Tibial nerve (tissue), 4 donors: ENCODE data around the gene SYT7.

ENCODE experiments used
- EP300 ChIP-seq, 2 donors: sonication (generic); formaldehyde crosslinking; IDR thresholded peaks; one replicate each; pipeline ENCODE4 v1.6.1; 2017; ENCODE audit warnings: antibody characterized with exemption in 2 of 2, mild to moderate bottlenecking in 1 of 2
- POLR2A ChIP-seq, 2 donors: fragments of 450-650 bp; IDR thresholded peaks; one replicate each; pipeline ENCODE4 v1.6.1; 2017; ENCODE audit warnings: antibody characterized with exemption in 2 of 2, mild to moderate bottlenecking in 2 of 2, moderate library complexity in 2 of 2
- TF ChIP-seq, protein P1 (sequence below), 5 experiments: fragments of 200-600 bp in 3 of 5; fragments of 450-650 bp in 2 of 5; sonication (generic) in 3 of 5; IDR thresholded peaks; one replicate each; pipeline ENCODE4 v1.5.1; 2016 to 2019; ENCODE audit warnings: antibody characterized with exemption in 5 of 5, mild to moderate bottlenecking in 3 of 5, moderate library complexity in 2 of 5

DNA sequence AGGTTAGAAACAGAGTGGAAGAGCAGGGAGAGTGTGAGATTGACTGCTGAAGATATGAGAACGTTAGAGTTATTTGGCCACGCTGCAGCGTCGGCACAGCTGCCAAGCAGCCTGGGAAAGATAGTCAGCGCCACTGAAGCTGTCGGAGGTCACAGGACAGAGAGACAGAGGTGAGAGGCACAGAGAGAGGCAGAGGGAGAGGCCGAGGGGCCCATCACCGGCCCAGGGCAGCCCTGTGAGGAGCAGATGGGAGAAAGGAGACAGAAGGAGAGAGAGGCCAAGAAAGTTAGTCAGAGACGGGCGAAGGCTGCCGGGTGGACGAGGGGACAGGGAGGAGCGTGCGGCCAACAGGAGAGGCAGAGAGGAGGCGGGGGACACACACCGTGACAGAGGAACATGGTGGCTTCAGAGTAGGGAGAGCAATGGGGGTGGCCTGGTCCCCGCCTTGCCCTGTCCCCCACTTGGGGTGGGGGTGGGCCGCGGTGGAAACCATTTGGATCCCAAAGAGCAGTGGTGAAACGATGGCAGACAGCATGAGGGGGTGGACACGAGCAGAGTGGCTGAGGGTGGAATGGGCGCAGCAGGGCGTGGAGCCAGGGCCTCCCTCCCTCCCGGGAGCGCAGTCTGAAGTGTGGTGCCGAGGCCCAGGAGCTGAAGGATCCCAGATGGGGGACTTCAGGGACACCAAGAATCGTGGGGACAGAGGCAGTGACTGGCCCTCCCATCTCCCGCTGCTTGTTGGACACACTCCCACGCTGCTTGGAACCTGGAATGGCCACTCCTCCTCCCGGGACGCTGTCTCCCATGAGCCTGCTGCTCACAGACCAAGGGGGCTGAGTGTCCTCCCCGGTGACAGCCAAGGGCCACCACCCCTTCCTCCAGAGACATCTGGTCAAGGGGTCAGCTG is 45.7 kb downstream of the SYT7 start:
- TF ChIP-seq, protein P1, sequence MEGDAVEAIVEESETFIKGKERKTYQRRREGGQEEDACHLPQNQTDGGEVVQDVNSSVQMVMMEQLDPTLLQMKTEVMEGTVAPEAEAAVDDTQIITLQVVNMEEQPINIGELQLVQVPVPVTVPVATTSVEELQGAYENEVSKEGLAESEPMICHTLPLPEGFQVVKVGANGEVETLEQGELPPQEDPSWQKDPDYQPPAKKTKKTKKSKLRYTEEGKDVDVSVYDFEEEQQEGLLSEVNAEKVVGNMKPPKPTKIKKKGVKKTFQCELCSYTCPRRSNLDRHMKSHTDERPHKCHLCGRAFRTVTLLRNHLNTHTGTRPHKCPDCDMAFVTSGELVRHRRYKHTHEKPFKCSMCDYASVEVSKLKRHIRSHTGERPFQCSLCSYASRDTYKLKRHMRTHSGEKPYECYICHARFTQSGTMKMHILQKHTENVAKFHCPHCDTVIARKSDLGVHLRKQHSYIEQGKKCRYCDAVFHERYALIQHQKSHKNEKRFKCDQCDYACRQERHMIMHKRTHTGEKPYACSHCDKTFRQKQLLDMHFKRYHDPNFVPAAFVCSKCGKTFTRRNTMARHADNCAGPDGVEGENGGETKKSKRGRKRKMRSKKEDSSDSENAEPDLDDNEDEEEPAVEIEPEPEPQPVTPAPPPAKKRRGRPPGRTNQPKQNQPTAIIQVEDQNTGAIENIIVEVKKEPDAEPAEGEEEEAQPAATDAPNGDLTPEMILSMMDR (IDR thresholded peaks at IDR 0.05), result no peak
- no peak for TF ChIP-seq POLR2A (IDR thresholded peaks at IDR 0.05)
- no peak for TF ChIP-seq EP300 (IDR thresholded peaks at IDR 0.05)
